HepG2 (cell line): ENCODE results near the gene URM1. TPM values are rescaled to one million over a fixed set of nuclear protein-coding genes. Genes with fewer than 3 reads are reported as not detected.
A peak's percentile ranks its signal among the peaks of the same experiment; 100 is the strongest.

Experiments
- HNRNPLL ChIP-seq: fragments of 200-400 bp; formaldehyde crosslinking; IDR thresholded peaks from 2 replicates; pipeline ENCODE4 v1.6.1; 2017; ENCODE audit warnings: mild to moderate bottlenecking, low read depth, low read length; ENCODE audit not compliant: poor library complexity, severe bottlenecking
- PAF1 ChIP-seq: IDR thresholded peaks from 2 replicates; pipeline ENCODE4 v1.6.1; 2016; ENCODE audit warnings: missing genetic modification reagents, missing compliant biosample characterization
- PTBP1 ChIP-seq: fragments of 200-400 bp; formaldehyde crosslinking; IDR thresholded peaks from 2 replicates; pipeline ENCODE4 v1.6.1; 2018; ENCODE audit warnings: low read length, low read depth; ENCODE audit not compliant: poor library complexity, severe bottlenecking
- ZFP36L1 ChIP-seq: sonication (generic); formaldehyde crosslinking; IDR thresholded peaks from 2 replicates; pipeline ENCODE4 v1.8.0; 2022; ENCODE audit warnings: mild to moderate bottlenecking, missing genetic modification reagents, moderate library complexity
- ZNF274 ChIP-seq: sonication (generic); formaldehyde crosslinking; IDR thresholded peaks from 2 replicates; pipeline ENCODE4 v1.5.1; 2020; ENCODE audit warnings: mild to moderate bottlenecking, missing genetic modification reagents
- ZNF619 ChIP-seq: sonication (generic); formaldehyde crosslinking; IDR thresholded peaks from 2 replicates; pipeline ENCODE4 v1.4.0; 2020; ENCODE audit warnings: mild to moderate bottlenecking, missing genetic modification reagents
- polyA plus RNA-seq, 8 experiments: library from polyadenylated mRNA; depleted of rRNA in 3 of 8; stranded (reverse) in 7 of 8; unstranded in 1 of 8; fragments of >200 nt; fragmentation: Illumina TruSeq in 4 of 8; extraction: Trizol in 4 of 8; gene quantifications; 2 replicates each; pipeline versions ENCODE4 v1.2.1 to v1.2.3, GENCODE V29; 2011 to 2016; ENCODE audit warnings: low read depth in 4 of 8, missing spikeins in 1 of 8, mixed read lengths in 1 of 8; ENCODE audit not compliant: insufficient read depth in 1 of 8
- total RNA-seq, 5 experiments: library from RNA; depleted of rRNA; stranded (reverse); fragments of >200 nt; fragmentation: Illumina TruSeq; extraction: Trizol; gene quantifications; 2 replicates each; pipeline ENCODE4 v1.2.3, GENCODE V29; 2016; ENCODE audit warnings: low read depth in 1 of 5
- TF ChIP-seq, protein P1 (sequence below): sonication (generic); formaldehyde crosslinking; IDR thresholded peaks from 2 replicates; pipeline ENCODE4 v1.5.0; 2020; ENCODE audit warnings: mild to moderate bottlenecking, missing genetic modification reagents, borderline replicate concordance
- TF ChIP-seq, protein P2 (sequence below): sonication (generic); formaldehyde crosslinking; IDR thresholded peaks from 2 replicates; pipeline ENCODE4 v1.8.1; 2023; ENCODE audit warnings: missing genetic modification reagents, mild to moderate bottlenecking, borderline replicate concordance
- TF ChIP-seq, protein P3 (sequence below): sonication (generic); formaldehyde crosslinking; IDR thresholded peaks from 2 replicates; pipeline ENCODE4 v1.5.1; 2020; ENCODE audit warnings: mild to moderate bottlenecking, missing genetic modification reagents, moderate library complexity
- TF ChIP-seq, protein P4 (sequence below): IDR thresholded peaks from 2 replicates; pipeline ENCODE4 v1.6.1; 2012; ENCODE audit warnings: inconsistent platforms
- TF ChIP-seq, protein P5 (sequence below): sonication (generic); formaldehyde crosslinking; IDR thresholded peaks from 2 replicates; pipeline ENCODE4 v1.8.1; 2023; ENCODE audit warnings: mild to moderate bottlenecking, missing genetic modification reagents, borderline replicate concordance
- TF ChIP-seq, protein P6 (sequence below): sonication (generic); formaldehyde crosslinking; conservative IDR thresholded peaks from 2 replicates; pipeline ENCODE4 v1.8.1; 2023; ENCODE audit warnings: missing genetic modification reagents

URM1 gene
- total and polyA plus RNA-seq, 2 of the 13 experiments (the other 11 are each of a cell fraction or from before 2014, with no cell fraction given) = 37.1 to 41.3 TPM

DNA sequence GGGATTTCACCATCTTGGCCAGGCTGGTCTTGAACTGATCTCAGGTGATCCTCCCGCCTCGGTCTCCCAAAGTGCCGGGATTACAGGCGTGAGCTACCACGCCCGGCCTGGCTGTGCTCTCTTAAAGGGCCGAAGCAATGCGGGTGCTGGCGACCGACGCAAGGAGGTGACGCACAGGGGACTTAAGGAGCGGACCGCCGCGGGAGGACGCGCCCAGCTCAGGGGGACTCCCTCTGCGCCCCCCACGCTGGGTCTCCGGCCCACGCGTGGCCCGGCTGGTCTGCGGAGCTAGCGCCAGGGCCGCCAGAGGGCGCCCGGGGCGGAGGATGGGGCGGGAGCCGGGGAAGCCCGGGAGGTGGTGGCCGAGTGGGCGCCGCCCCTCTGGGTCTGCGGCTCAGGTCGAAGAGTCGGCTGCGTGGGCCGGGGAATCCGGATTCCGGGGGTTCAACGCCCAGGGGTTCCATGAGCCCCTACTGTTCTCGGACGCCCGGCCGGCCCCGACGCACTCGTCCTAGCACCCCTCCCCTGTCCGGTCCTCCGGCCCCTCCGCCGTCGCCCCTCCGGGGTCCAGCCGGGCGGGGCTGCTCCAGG is 49.0 kb downstream of the URM1 start (continued):
- TF ChIP-seq, protein P1, sequence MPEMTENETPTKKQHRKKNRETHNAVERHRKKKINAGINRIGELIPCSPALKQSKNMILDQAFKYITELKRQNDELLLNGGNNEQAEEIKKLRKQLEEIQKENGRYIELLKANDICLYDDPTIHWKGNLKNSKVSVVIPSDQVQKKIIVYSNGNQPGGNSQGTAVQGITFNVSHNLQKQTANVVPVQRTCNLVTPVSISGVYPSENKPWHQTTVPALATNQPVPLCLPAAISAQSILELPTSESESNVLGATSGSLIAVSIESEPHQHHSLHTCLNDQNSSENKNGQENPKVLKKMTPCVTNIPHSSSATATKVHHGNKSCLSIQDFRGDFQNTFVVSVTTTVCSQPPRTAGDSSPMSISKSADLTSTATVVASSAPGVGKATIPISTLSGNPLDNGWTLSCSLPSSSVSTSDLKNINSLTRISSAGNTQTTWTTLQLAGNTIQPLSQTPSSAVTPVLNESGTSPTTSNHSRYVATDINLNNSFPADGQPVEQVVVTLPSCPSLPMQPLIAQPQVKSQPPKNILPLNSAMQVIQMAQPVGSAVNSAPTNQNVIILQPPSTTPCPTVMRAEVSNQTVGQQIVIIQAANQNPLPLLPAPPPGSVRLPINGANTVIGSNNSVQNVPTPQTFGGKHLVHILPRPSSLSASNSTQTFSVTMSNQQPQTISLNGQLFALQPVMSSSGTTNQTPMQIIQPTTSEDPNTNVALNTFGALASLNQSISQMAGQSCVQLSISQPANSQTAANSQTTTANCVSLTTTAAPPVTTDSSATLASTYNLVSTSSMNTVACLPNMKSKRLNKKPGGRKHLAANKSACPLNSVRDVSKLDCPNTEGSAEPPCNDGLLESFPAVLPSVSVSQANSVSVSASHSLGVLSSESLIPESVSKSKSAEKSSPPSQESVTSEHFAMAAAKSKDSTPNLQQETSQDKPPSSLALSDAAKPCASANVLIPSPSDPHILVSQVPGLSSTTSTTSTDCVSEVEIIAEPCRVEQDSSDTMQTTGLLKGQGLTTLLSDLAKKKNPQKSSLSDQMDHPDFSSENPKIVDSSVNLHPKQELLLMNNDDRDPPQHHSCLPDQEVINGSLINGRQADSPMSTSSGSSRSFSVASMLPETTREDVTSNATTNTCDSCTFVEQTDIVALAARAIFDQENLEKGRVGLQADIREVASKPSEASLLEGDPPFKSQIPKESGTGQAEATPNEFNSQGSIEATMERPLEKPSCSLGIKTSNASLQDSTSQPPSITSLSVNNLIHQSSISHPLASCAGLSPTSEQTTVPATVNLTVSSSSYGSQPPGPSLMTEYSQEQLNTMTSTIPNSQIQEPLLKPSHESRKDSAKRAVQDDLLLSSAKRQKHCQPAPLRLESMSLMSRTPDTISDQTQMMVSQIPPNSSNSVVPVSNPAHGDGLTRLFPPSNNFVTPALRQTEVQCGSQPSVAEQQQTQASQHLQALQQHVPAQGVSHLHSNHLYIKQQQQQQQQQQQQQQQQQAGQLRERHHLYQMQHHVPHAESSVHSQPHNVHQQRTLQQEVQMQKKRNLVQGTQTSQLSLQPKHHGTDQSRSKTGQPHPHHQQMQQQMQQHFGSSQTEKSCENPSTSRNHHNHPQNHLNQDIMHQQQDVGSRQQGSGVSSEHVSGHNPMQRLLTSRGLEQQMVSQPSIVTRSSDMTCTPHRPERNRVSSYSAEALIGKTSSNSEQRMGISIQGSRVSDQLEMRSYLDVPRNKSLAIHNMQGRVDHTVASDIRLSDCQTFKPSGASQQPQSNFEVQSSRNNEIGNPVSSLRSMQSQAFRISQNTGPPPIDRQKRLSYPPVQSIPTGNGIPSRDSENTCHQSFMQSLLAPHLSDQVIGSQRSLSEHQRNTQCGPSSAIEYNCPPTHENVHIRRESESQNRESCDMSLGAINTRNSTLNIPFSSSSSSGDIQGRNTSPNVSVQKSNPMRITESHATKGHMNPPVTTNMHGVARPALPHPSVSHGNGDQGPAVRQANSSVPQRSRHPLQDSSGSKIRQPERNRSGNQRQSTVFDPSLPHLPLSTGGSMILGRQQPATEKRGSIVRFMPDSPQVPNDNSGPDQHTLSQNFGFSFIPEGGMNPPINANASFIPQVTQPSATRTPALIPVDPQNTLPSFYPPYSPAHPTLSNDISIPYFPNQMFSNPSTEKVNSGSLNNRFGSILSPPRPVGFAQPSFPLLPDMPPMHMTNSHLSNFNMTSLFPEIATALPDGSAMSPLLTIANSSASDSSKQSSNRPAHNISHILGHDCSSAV = no peak
- TF ChIP-seq, protein P2, sequence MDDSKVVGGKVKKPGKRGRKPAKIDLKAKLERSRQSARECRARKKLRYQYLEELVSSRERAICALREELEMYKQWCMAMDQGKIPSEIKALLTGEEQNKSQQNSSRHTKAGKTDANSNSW = peak; percentile 67; the same call in 1 of the 2 replicates
- TF ChIP-seq, protein P3, sequence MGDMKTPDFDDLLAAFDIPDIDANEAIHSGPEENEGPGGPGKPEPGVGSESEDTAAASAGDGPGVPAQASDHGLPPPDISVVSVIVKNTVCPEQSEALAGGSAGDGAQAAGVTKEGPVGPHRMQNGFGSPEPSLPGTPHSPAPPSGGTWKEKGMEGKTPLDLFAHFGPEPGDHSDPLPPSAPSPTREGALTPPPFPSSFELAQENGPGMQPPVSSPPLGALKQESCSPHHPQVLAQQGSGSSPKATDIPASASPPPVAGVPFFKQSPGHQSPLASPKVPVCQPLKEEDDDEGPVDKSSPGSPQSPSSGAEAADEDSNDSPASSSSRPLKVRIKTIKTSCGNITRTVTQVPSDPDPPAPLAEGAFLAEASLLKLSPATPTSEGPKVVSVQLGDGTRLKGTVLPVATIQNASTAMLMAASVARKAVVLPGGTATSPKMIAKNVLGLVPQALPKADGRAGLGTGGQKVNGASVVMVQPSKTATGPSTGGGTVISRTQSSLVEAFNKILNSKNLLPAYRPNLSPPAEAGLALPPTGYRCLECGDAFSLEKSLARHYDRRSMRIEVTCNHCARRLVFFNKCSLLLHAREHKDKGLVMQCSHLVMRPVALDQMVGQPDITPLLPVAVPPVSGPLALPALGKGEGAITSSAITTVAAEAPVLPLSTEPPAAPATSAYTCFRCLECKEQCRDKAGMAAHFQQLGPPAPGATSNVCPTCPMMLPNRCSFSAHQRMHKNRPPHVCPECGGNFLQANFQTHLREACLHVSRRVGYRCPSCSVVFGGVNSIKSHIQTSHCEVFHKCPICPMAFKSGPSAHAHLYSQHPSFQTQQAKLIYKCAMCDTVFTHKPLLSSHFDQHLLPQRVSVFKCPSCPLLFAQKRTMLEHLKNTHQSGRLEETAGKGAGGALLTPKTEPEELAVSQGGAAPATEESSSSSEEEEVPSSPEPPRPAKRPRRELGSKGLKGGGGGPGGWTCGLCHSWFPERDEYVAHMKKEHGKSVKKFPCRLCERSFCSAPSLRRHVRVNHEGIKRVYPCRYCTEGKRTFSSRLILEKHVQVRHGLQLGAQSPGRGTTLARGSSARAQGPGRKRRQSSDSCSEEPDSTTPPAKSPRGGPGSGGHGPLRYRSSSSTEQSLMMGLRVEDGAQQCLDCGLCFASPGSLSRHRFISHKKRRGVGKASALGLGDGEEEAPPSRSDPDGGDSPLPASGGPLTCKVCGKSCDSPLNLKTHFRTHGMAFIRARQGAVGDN (CRISPR knock-in tag) = peak; percentile 65; the same call in 1 of the 2 replicates
- TF ChIP-seq ZNF274 (CRISPR knock-in tag) = peak; percentile 41
- no peak for TF ChIP-seq PTBP1
- TF ChIP-seq, protein P4, sequence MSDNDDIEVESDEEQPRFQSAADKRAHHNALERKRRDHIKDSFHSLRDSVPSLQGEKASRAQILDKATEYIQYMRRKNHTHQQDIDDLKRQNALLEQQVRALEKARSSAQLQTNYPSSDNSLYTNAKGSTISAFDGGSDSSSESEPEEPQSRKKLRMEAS = peak; percentile 58
- TF ChIP-seq, protein P5, sequence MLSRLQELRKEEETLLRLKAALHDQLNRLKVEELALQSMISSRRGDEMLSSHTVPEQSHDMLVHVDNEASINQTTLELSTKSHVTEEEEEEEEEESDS = no peak
- no peak for TF ChIP-seq ZFP36L1
- TF ChIP-seq PAF1 (CRISPR knock-in tag) = no peak
- TF ChIP-seq ZNF619 = no peak
- peak; percentile 75 for TF ChIP-seq HNRNPLL
- TF ChIP-seq, protein P6, sequence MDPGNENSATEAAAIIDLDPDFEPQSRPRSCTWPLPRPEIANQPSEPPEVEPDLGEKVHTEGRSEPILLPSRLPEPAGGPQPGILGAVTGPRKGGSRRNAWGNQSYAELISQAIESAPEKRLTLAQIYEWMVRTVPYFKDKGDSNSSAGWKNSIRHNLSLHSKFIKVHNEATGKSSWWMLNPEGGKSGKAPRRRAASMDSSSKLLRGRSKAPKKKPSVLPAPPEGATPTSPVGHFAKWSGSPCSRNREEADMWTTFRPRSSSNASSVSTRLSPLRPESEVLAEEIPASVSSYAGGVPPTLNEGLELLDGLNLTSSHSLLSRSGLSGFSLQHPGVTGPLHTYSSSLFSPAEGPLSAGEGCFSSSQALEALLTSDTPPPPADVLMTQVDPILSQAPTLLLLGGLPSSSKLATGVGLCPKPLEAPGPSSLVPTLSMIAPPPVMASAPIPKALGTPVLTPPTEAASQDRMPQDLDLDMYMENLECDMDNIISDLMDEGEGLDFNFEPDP (CRISPR knock-in tag) = 0 out of 2 replicates have a peak, but pooled peaks have one; percentile 54
